WTC11 (cell line): Measurements from ENCODE around the gene ZNF341.

ENCODE experiments used
- CTCF ChIP-seq: fragments of 200-600 bp; IDR thresholded peaks from 2 replicates; pipeline ENCODE4 v1.8.0; 2022; ENCODE audit warnings: antibody characterized with exemption
- FOXJ3 ChIP-seq: sonication (generic); formaldehyde crosslinking; IDR thresholded peaks from 2 replicates; pipeline ENCODE4 v1.9.0; 2021; ENCODE audit warnings: missing genetic modification reagents, mild to moderate bottlenecking, borderline replicate concordance
- KAT7 ChIP-seq: sonication (generic); formaldehyde crosslinking; IDR thresholded peaks from 2 replicates; pipeline ENCODE4 v1.8.1; 2023; ENCODE audit warnings: missing genetic modification reagents, mild to moderate bottlenecking, borderline replicate concordance
- MAX ChIP-seq: sonication (generic); formaldehyde crosslinking; IDR thresholded peaks from 2 replicates; pipeline ENCODE4 v1.8.0; 2022; ENCODE audit warnings: mild to moderate bottlenecking, missing genetic modification reagents
- NR1H2 ChIP-seq: sonication (generic); formaldehyde crosslinking; IDR thresholded peaks from 2 replicates; pipeline ENCODE4 v1.9.0; 2021; ENCODE audit warnings: mild to moderate bottlenecking, moderate library complexity, missing genetic modification reagents

GRCh38 chr20:33810885-33811775 lies 79.3 kb downstream of the ZNF341 start, which contains the start of gene CHMP4B:
- TF ChIP-seq KAT7 (CRISPR knock-in tag) (0 out of 2 replicates have a peak, but pooled peaks have one; percentile 14), CTCF (no peak), NR1H2 (CRISPR knock-in tag) (no peak), MAX (no peak; the same call in 1 of the 2 replicates), FOXJ3 (CRISPR knock-in tag) (no peak)
